ENCODE measurements around the gene GHR.

DNA sequence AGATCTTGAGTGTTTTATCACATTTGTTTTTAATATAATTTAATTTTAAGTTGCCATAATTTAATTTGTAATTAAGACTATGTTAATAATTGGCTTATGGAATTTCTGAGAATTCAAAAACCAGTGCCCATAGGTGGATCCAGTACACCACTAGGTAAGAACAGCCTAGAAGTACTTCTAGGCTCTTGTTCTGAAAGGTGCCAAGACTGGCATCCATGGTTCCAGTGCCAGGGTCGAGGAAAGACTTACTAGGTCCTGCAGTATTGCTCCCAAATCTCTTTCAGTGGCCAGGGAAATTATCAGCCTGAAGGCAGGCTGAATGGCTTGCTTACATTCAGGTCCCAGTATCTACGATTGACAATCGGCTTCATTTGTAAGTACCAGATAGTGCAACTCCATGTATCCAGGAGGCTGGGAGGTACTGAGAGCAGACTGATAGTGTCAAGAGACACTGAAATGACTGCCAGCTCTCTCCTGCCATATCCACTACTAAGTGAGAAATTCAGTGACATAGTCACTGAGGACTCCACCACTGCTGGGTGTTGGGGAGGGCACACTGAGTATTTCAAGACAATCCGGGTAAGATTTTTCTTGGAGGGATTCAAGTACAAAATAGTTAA, 174.2 kb downstream of the GHR start:
- TF ChIP-seq CTCF (conservative IDR thresholded peaks at IDR 0.05 in 1 of 2, IDR thresholded peaks at IDR 0.05 in 1 of 2; ENCODE audit: extremely low read depth in 1 of 2, insufficient read depth in 1 of 2, low read depth in 1 of 2, low read length in 2 of 2) (no peak), EZH2 (IDR thresholded peaks at IDR 0.05; ENCODE audit: borderline replicate concordance, low read length) (no peak)

Data from mammary epithelial cell (primary cell).